Stimulated activated naive CD8-positive, alpha-beta T cell treated with anti-CD3 and anti-CD28 coated beads, Interleukin-15, Interleukin-2, amounts not matched to agents 100 U/mL and 50 U/mL, for 24 hours (primary cell): ENCODE measurements around the gene INSRR.

Experiments used
- ATAC-seq: fragments of 150-1000 bp; cut with Tn5 transposase; one replicate; pipeline ENCODE4 v1.10.0; 2021
- DNase-seq: peaks from one replicate; pipeline ENCODE4 v3.0.0; 2021

Gene INSRR

DNA sequence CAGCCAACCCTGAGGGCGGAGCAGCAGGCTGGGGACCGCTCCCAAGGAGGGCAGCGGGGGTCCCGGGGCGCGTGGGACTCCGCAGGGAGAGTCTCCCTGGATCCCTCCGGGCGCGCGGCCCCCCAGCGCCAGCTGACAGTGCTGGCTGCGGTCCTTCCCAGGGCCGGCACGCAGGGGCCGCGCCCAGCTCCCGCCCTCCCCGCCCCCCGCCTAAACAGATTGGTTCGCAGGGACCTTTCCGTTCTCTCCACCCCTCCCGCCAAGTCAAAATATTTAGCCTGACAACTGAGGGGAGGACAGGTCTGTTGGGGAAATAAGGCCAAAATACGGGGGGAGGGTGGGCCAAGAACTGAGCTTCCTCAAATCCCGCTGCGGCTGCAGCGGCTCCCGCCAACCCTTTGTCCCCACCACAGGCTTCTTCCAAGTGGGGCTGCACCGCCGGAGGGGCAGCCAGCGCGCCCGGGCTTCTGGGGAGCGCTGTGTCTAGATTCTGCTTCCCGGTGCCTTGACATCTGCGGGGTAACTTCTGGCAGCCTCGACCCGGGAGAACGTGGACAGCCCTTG lies at the start of gene INSRR:
TSS of gene INSRR (minus strand) at position 159 of the 564 bp plus-strand sequence. CDS start 496 bp downstream, outside the sequence.
- DNase-seq = no peak
- ATAC-seq = no peak

DNA sequence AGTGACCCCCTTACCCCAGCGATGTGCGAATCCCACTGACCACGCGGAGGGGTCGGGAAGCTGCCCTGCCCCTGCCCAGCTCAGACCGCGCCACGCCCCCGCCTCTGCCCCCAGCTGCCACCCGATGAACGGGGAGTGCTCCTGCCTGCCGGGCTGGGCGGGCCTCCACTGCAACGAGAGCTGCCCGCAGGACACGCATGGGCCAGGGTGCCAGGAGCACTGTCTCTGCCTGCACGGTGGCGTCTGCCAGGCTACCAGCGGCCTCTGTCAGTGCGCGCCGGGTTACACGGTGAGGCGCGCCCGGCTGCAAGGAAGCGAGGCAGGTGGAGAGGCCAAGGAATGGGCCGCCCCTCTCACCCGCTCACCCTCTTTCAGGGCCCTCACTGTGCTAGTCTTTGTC lies 49.6 kb upstream of the INSRR start:
- DNase-seq = no peak
- ATAC-seq = no peak

DNA sequence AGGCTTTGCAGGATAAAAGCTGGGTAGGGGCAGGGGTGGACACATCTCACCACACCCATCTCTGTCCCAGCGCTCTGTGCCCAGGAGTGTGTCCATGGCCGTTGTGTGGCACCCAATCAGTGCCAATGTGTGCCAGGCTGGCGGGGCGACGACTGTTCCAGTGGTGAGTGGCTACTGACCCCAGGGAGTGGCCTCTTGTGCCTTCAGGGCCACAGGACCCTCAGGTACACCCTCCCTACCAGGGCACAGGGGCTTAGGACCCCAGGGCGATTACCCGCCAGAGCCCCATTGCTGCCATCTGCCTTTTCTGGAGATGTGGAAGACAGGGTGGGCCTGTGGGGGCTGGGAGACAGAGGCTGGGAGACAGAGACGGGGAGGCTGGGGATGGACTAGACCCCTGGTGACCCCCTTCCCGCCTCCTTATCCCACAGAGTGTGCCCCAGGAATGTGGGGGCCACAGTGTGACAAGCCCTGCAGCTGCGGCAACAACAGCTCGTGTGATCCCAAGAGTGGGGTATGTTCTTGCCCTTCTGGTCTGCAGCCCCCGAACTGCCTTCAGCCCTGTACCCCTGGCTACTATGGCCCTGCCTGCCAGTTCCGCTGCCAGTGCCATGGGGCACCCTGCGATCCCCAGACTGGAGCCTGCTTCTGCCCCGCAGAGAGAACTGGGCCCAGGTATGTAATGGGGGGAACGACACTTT lies 47.4 kb upstream of the INSRR start:
- ATAC-seq = no peak
- DNase-seq = no peak

DNA sequence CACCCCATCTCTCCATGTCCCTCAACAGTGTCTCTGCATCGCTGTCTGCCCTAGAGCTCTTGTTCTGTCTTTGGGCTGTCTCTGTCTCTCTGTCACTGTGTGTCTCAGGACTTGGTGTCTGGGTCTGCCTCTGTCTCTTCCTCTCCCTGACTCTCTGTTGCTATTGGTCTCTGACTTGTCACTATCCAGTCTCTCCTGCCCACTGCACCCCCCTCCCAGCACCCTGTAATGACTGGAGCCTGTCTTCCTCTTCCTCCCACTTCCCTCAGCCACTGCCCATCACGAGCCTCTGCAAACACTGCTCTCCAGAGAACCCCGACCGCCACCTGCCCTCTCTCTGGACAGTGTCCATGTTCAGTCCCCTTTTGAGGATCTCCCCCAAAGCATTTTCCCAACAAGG lies 46.7 kb upstream of the INSRR start:
- no peak for DNase-seq

DNA sequence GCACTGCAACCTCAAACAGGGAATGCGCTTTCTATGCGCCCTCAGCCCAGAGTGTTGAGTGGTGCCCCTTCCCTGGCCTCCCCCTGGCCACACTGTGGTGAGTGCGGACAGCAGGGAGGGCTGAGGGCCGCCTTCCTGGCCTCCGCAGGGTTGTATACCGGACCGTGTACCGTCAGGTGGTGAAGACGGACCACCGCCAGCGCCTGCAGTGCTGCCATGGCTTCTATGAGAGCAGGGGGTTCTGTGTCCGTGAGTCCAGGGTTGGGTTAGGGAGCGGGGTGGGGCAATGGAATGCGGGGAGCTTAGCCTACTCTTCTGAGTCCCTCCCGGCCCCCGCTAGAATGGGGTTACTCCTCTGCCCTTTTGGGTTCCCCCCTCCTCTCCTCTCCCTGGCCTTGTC lies 46.3 kb upstream of the INSRR start:
- ATAC-seq (no peak), DNase-seq (no peak)

More for the DNA sequence above, 46.7 kb upstream of the INSRR start:
- no peak for ATAC-seq

DNA sequence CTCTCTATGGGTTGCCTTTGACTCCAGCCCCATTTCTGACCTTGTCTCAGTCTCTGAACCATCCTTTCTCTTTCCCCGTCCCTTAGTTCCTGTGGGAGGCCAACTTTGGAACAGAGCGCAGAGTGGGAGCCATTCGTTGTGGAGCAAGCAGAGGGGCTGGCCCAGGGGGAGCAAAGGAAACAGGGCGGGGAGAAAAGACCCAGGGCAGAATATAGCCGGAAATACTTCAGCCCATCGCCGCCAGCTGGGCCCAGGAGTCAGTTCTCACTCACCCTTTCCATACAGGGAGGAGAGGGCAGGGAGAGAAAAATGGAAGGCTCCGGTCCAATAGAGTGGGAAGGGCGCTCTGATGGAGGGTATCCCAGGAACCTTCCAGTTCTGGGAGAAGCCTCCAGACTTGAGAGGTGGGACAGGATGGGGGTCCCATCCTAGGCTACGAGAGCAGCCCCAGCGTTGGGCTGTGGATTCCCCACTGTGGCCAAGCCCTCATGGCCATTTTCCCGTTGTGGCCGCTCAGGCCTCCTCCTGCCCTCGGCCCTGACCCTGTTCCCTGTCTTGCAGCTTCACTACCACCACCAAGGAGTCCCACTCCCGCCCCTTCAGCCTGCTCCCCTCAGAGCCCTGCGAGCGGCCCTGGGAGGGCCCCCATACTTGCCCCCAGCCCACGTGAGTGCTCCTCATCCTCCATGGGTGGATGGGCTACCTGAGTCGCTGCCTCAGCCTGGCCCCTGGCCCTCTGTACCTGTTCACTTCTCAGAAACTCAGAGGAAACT lies 45.5 kb upstream of the INSRR start:
- ATAC-seq (no peak), DNase-seq (no peak)

DNA sequence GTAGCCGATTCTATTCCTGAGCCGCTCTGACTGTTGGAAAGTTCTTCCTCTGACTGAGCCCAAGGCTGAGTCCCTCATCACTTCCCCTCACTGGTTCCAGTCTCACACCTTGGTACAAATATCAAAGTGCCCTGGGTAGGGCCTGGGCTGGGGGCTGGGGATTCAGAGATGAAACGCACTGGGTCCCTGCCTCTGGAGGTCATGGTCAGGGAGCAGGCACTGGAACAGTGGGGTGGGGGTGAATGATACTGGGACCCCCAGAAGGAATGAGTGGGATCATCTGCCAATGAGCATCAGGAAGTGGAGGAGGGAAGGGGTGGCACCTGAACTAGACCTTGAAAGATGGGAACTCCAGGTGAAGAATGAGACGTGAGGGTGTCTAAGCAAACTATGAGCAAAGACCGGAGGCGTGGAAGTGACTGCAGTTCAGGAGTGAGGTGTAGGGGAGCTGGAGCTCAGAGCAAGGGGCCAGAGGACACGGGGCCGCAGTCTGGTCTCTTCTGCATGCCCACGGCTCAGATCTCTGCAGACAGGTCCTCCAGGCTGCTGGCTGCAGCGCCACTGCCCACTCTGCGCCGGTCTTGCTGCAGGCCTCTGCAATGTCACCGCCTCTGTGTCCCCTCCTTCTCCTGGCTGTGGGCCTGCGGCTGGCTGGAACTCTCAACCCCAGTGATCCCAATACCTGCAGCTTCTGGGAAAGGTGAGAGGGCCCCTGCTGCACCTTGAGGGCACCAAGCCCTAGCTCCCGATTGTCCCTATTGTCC lies 44.6 kb upstream of the INSRR start:
- ATAC-seq = no peak

DNA sequence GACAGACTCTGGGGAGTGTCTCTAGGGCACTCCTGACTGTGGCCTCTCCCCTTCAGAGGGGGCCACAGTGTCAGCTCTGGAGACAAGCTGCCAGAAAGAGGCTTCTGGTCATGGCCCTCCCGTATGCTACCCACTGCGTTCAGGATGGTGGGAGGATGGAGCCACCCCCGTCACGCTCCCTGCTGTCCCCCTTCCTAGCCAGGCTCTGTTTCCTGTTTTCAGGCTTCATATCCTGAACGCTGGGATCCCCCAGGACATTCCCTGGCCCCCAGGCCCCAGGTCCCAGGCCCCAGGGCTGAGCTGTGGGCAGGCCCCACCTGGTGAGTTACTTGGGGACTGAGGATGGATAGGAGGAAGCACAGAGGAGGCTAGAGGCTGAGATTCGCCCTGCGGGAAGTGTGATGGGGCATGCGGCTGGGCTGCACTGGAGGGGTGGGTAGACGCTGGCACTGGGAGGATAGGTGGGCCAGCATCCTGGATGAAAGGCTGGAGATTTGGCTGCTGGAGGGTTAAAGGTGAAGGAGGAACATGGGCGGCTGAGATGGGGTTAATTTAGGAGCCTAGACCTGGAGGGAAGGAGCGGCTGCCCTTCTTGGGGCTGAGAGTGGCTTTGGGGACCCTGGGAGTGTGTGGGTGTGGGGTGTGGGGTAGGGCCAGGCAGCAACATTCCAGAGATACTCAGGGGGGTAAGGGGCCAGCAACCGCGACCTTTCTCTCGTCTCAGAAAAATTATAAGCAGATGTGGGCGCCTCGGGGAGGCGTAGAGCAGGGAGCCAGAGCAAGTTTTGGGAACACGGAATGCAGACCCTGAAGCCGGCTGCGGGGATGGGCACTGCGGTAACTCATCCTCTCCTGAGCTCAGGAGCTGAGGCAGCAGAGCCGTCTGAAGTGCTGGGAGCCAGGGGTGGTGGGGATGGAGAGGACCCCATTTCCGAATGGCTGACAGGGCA lies 43.3 kb upstream of the INSRR start:
- DNase-seq (no peak), ATAC-seq (no peak)

More for the DNA sequence above, 44.6 kb upstream of the INSRR start:
- DNase-seq = no peak

DNA sequence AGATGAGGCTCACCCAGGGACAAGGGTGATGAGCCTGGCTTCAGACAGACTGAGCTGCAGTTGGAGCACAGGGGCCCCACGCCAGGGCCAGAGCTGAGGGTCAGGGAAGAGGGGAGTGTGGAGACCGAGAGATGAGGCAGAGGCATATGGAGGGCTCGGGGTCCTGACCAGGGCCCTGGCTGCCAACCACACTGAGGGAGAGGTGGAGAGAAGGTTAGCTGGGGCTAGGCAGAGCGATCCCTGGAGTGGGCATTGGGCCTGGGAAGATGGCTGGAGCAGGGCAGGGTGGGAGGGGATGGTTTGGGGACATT lies 42.6 kb upstream of the INSRR start:
- no peak for ATAC-seq
- no peak for DNase-seq

DNA sequence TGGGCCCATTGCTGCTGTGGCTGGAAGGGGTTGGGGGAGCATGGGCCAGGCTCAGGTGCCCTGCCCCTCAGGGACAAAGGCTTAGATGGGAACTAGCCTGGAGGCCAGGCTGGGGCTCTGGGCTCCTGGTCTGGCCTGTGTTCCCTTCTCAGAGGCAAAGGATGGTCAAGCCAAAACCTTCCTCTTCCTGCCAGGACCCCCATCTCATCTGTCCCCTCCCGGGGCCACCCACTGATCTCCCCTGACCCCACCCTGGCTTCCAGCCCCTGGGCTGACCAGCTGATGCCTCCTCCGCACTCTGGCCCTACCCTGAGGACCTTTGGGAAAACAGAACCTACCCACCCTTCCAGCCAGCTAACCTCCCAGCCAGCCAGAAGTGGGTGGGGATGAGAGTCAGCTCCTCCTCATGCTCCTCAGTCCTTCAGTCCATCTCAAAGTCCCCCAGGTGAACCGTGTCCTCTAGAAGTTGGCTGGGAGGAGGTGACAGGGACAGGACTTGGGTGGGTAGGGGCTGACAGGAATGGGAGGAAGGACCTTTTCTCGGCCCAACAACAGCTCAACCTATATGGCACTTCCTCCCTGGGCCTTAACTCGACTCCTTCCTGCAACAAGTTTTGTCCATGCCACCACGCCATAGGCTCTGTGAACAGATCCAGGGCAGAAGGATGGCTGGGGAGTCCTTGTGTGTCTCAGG lies 42.1 kb upstream of the INSRR start:
- DNase-seq (no peak), ATAC-seq (no peak)

DNA sequence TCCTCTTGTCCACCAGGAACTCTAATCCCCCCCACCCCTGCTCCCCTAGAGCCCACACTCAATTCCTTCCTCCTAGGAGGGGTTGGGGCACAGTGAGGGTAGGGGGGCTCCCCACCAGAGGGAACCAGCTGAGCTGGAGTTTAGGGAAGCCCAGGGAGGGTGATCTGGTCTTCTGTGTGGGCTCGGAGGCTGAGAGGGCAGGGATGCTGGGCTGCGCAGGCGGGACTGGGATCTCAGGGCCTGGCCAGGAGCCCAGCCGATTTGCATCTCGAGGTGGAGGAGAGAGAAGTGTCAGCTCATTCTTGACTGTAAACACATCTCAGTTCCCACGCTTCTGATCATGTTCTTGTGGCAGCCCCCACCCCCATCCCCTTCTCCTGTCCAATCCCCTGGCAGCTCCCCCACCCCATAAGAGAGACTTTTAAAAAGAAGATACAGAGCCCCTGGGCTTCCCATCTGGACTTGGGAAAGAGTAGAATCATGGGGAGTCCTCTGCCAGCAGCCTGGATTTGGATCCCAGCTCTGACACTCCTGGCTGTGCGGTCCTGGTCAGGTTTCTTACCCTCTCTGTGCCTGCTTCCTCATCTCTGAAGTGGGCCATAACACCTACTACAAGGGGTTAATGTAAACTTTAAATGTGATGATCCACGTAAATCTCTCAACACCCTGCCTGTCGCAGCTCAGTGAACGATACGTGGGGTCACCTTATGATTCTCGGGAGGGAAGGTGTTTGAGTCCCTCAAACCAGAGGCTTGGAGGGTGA lies 41.2 kb upstream of the INSRR start:
- ATAC-seq (no peak), DNase-seq (no peak)

DNA sequence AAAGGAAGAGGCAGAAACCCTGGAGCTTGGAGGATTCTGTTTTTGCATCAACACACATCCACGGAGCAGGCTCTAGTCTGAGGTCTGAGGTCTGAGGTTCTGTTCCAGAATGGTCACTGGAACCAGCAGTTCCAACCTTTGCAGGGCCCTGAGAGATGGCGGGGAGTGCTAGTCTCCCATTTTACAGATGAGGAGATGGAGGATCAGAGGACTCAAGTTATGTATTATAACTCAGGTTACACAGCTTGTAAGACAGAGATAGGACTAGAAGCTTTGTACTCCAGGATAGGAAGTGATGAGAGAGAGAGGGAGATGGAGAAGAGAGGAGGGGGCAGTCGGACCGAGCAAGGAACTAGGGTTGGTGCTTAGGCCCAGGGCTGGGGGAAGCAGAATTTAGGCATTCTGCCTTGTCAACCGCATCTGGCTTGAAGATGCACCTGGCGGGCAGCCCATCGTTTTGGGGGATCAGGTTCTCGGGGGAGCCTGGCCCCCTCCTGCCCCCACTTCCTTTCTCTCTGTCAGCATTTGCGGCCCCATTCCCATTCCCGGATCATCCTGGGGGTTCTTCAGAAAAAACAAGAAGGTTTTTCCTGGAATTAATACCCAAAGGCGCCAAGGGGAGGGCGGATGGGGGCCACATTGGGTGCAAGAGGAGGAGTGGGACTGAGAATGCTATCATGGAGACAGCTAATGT lies 40.2 kb upstream of the INSRR start:
- DNase-seq = no peak
- no peak for ATAC-seq

DNA sequence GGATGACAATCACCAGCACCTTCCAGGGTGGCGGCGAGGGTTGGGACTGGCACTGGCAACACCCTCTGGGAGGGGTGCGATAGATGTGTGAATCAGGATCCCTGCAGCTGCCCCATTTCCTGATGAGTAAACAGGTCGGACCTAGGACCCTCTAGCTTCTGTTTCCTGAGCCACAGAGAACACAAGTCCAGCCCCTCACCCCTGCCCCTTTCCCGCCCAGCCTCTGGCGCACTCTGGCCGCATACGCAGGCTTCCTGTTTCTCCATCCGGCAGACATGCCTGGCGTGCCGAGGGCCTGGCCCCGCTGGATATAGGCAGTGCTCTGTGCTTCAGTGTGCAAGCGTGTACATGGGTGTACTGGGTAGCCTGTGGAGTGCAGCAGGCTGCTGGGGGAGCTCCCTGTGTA lies 39.2 kb upstream of the INSRR start:
- DNase-seq = no peak

DNA sequence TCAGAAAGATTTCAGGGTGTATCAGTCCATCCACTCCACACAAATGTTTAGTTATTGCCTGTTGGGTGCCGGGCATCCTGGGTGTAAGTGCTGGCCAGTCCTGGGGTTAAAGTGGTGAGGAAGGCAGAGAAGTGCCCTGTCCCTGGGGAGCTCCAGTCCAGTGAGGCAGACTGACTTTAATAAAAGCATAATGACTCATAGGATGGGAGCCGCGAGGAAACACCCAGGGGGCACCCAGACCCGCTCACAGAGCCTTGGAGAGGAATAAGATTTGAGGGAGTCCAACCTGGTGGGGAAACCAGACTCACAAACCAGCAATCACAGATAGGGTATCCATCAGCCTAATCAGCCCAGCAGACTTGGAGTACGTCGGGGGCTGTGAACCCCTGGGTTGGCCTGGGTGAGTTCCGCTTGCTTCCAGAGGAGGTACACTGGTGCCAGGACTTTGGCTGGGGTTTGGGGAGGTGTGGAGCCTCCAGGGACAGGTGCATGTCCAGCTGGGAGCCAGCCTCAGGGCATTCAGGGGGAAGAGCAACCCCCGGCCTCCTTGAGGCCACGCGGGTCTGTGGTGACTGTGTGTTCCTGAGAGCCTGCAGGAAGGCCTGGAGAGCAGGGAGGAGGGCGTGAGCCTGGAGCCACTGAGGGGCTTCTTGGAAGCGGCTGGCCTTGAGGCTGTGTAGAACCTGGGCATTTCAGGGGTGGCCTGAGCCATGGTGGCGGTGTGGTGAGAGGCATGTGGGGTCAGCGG lies 38.3 kb upstream of the INSRR start:
- ATAC-seq = no peak
- no peak for DNase-seq

More for the DNA sequence above, 39.2 kb upstream of the INSRR start:
- no peak for ATAC-seq

DNA sequence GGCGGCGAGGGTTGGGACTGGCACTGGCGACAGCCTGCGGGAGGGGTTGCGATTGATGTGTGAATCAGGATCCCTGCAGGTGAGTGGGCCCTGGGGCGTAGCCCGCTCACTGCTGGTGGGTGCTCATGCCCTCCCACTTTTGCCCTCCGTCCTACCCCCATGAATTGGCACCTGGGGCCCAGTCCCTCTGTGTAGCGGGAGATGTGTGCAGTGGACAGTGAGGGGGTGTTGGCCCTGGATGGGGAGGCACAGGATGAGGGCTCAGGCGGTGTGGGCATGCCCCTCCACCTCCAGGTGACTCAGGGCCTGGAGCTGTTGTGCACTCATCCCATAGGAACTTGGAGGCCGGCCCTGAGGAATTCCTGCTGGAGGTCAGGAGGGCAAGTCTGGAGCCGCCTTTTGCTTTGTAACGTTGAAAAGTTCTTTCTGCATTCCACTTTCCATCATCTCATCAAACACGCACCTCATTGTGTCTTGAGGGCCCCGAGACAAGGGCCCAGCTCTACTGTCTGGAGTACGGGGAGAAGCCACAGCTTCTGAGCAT lies 37.6 kb upstream of the INSRR start:
- DNase-seq (no peak), ATAC-seq (no peak)

DNA sequence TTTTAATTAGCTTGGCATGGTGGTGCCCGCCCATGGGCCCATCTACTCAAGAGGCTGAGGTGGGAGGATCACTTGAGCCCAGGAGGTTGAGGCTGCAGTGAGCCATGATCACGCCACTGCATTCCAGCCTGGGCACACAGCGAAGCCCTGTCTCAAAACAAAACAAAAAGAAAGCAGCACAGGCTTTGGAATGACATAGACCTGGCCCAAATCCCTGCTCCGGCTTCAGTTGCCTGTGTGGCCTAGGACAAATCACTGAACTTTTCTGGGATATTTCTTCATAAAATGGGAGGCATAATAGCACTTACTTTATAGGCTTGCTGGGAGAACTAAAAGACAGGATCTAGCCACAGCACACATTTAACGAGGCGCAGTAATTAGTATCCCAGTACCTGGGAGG lies 37.0 kb upstream of the INSRR start:
- ATAC-seq (no peak), DNase-seq (no peak)

DNA sequence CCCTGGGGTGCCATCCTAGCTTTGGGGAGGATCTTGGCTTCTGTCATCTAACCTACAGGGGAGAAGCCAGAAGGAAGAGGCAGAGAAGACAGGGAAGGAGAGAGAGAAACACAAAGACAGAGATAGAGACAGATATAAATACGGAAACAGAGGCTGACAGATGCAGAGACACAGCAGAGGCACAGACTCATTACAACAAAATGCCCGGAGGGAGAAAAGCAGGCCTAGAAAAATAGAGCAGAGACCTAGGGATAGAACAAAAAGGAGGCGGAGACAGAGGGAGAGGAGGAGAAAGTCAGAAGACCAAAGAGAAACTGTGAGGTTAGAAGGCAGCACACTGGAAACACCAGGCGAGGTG lies 36.5 kb upstream of the INSRR start:
- no peak for DNase-seq
- ATAC-seq = no peak

DNA sequence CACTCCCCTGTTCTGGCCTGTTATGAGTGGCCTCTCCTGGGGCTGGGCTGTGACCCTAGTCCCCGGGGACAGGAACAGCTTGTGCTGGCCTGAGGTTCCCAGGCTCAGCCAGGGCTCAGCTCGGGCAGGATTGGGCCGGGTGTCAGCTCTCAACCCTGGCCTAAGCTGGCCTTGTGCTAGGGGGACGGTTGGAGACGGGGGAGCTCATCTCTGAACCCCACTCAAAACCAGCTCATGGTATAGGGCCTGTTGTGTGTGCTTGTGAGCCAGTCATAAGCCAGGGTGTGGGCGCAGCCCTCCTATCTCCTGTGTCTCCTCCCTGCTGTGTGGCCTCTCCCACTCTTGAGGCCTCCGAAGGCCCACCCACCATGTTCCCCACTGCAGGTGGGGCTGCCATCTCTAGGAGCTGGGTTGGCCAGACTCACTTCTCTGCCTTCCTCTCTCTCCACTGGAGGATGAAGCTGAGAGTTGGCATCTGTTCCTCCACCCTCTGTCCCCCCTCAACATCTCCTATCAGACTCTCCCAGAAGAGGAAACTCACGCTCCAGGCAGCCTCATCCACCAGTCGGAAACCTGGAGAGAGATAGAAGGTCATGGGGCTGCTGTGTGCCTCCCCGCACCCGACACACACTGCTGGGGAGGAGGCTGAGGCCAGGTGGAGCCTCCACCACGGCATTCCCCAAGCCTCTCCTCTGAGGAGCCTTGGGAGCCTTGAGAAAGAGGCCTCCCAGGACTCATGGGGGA lies 36.0 kb upstream of the INSRR start:
- DNase-seq (no peak), ATAC-seq (no peak)
